ENCODE measurements around the gene PTAFR. TPM values are rescaled to one million over a fixed set of nuclear protein-coding genes. Genes with fewer than 3 reads are reported as not detected.

PTAFR gene
- total RNA-seq, 1 experiment from 2014 or later, result 2.6 TPM

DNA sequence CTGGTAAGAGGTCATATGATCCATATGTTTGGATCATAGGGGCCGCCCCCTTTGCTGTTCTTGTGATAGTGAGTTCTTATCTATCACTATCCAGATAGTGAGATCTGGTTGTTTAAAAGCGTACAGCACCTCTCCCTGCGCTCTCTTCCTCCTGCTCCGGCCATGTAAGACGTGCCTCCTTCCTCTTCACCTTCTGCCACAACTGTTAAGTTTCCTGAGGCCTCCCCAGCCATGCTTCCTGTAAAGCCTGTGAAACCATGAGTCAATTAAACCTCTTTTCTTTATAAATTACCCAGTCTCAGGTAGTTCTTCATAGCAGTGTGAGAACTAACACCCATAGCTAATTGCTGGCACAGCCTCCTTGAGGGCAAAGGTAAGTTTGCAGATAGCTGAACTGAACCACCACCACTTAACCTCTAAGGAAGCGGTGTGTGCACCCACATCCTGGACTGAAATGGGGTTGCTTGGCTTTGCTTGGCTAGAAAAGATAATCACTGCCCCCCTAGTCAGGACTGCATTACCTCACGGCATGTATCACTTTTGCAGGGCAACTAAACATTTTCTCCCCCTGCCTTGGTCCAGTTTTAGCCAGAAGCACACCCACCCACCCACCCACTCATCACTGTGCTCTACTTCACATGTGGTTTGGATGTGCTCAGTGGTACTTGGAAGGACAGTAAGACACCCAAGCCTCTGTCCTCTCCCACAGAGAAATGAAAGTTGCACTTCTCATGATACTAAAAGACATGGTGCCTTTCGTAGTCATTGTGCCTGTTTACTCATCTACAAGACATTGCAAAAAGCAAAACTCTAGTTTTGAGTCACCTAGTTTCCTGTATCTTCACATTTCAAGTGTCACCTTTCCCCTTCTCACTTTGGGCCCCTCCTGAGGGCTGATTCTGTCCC is 23.1 kb upstream of the PTAFR start:
- TF ChIP-seq ESRRA (CRISPR knock-in tag; IDR thresholded peaks at IDR 0.05; ENCODE audit: borderline replicate concordance) (no peak), ETV6 (CRISPR knock-in tag; IDR thresholded peaks at IDR 0.05) (no peak), TCF7 (CRISPR knock-in tag; IDR thresholded peaks at IDR 0.05; ENCODE audit: low read depth) (no peak), FOXK1 (CRISPR knock-in tag; IDR thresholded peaks at IDR 0.05) (no peak), PRRX2 (CRISPR knock-in tag; IDR thresholded peaks at IDR 0.05) (no peak), TP53 (CRISPR knock-in tag; IDR thresholded peaks at IDR 0.05) (no peak)
- TF ChIP-seq, protein P1, sequence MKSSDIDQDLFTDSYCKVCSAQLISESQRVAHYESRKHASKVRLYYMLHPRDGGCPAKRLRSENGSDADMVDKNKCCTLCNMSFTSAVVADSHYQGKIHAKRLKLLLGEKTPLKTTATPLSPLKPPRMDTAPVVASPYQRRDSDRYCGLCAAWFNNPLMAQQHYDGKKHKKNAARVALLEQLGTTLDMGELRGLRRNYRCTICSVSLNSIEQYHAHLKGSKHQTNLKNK (CRISPR knock-in tag; IDR thresholded peaks at IDR 0.05), result no peak
- TF ChIP-seq, protein P2, sequence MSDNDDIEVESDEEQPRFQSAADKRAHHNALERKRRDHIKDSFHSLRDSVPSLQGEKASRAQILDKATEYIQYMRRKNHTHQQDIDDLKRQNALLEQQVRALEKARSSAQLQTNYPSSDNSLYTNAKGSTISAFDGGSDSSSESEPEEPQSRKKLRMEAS (CRISPR knock-in tag; IDR thresholded peaks at IDR 0.05), result no peak
- TF ChIP-seq, protein P3, sequence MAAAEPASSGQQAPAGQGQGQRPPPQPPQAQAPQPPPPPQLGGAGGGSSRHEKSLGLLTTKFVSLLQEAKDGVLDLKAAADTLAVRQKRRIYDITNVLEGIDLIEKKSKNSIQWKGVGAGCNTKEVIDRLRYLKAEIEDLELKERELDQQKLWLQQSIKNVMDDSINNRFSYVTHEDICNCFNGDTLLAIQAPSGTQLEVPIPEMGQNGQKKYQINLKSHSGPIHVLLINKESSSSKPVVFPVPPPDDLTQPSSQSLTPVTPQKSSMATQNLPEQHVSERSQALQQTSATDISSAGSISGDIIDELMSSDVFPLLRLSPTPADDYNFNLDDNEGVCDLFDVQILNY (CRISPR knock-in tag; IDR thresholded peaks at IDR 0.05), result no peak
- TF ChIP-seq, protein P4, sequence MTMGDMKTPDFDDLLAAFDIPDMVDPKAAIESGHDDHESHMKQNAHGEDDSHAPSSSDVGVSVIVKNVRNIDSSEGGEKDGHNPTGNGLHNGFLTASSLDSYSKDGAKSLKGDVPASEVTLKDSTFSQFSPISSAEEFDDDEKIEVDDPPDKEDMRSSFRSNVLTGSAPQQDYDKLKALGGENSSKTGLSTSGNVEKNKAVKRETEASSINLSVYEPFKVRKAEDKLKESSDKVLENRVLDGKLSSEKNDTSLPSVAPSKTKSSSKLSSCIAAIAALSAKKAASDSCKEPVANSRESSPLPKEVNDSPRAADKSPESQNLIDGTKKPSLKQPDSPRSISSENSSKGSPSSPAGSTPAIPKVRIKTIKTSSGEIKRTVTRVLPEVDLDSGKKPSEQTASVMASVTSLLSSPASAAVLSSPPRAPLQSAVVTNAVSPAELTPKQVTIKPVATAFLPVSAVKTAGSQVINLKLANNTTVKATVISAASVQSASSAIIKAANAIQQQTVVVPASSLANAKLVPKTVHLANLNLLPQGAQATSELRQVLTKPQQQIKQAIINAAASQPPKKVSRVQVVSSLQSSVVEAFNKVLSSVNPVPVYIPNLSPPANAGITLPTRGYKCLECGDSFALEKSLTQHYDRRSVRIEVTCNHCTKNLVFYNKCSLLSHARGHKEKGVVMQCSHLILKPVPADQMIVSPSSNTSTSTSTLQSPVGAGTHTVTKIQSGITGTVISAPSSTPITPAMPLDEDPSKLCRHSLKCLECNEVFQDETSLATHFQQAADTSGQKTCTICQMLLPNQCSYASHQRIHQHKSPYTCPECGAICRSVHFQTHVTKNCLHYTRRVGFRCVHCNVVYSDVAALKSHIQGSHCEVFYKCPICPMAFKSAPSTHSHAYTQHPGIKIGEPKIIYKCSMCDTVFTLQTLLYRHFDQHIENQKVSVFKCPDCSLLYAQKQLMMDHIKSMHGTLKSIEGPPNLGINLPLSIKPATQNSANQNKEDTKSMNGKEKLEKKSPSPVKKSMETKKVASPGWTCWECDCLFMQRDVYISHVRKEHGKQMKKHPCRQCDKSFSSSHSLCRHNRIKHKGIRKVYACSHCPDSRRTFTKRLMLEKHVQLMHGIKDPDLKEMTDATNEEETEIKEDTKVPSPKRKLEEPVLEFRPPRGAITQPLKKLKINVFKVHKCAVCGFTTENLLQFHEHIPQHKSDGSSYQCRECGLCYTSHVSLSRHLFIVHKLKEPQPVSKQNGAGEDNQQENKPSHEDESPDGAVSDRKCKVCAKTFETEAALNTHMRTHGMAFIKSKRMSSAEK (CRISPR knock-in tag; IDR thresholded peaks at IDR 0.05; ENCODE audit: borderline replicate concordance), result no peak
- TF ChIP-seq, protein P5, sequence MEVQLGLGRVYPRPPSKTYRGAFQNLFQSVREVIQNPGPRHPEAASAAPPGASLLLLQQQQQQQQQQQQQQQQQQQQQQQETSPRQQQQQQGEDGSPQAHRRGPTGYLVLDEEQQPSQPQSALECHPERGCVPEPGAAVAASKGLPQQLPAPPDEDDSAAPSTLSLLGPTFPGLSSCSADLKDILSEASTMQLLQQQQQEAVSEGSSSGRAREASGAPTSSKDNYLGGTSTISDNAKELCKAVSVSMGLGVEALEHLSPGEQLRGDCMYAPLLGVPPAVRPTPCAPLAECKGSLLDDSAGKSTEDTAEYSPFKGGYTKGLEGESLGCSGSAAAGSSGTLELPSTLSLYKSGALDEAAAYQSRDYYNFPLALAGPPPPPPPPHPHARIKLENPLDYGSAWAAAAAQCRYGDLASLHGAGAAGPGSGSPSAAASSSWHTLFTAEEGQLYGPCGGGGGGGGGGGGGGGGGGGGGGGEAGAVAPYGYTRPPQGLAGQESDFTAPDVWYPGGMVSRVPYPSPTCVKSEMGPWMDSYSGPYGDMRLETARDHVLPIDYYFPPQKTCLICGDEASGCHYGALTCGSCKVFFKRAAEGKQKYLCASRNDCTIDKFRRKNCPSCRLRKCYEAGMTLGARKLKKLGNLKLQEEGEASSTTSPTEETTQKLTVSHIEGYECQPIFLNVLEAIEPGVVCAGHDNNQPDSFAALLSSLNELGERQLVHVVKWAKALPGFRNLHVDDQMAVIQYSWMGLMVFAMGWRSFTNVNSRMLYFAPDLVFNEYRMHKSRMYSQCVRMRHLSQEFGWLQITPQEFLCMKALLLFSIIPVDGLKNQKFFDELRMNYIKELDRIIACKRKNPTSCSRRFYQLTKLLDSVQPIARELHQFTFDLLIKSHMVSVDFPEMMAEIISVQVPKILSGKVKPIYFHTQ (CRISPR knock-in tag; IDR thresholded peaks at IDR 0.05), result no peak
- peaks cover 21% of the 10 kb centered on the region for H3K4me1 Mint-ChIP-seq
- peaks cover 39% of the 10 kb centered on the region for H3K36me3 Mint-ChIP-seq
- CTCF ChIA-PET, result no interaction called here
- no peaks in the 10 kb centered on the region for H3K9me3 Mint-ChIP-seq
- H3K4me3 Mint-ChIP-seq, result no peak overlapping the region
- no peak for DNase-seq (ENCODE audit: low spot score)
- POLR2A ChIA-PET, result no interaction called here
- H3K27me3 Mint-ChIP-seq (ENCODE audit: low read depth), result no peaks in the 10 kb centered on the region
- H3K27ac Mint-ChIP-seq, result no peak overlapping the region
- no peak for ATAC-seq

DNA sequence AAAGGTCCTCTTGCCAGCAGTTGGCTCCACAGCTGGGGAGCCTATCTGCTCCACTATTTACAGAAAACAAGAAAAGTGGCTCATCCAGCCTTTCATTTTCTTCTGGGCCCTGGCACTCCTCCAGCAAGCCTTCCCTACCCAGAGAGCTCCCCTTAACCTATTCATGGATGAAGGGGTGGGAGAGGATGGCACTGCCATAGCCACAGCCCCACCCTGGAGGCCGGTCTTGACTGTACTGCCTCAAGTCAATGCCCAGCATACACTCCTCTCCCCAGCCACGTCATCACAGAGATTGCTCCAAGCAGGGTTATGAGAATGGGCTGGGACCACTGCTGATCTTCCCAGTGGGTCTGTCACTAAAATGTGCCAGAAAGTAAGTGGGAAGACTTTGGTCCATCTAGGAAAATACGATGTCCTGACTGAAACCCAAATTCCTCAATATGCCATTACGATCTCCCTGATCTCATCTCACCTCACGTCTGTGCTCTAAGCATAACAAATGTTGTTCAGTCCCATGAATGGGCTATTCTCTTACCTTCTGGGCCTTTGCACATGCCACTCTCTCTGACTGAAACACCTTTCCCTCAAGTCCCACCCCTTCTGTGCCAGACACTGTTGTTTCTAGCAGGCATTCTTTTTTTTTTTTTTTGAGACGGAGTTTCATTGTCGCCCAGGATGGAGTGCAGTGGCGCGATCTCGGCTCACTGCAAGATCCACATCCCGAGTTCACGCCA is 21.4 kb upstream of the PTAFR start:
- H3K27ac Mint-ChIP-seq, result peak overlapping the region; percentile 68
- no peak overlapping the region for H3K4me3 Mint-ChIP-seq
- DNase-seq (ENCODE audit: low spot score) (no peak), ATAC-seq (no peak)
- no peaks in the 10 kb centered on the region for H3K9me3 Mint-ChIP-seq
- peaks cover 24% of the 10 kb centered on the region for H3K36me3 Mint-ChIP-seq
- peaks cover 32% of the 10 kb centered on the region for H3K4me1 Mint-ChIP-seq
- CTCF ChIA-PET, result interaction anchor here (1.2 to 2.8 kb wide), 3 partner anchors 21 to 106 kb away, joined by 3 to 25 read pairs (median 4); partner anchors contain the start of gene PTAFR
- no peaks in the 10 kb centered on the region for H3K27me3 Mint-ChIP-seq (ENCODE audit: low read depth)
- POLR2A ChIA-PET, result interaction anchor here (0.7 kb wide), 1 partner anchor 23 kb away, joined by 4 read pairs; no protein-coding TSS in a partner anchor
- TF ChIP-seq, protein P6, sequence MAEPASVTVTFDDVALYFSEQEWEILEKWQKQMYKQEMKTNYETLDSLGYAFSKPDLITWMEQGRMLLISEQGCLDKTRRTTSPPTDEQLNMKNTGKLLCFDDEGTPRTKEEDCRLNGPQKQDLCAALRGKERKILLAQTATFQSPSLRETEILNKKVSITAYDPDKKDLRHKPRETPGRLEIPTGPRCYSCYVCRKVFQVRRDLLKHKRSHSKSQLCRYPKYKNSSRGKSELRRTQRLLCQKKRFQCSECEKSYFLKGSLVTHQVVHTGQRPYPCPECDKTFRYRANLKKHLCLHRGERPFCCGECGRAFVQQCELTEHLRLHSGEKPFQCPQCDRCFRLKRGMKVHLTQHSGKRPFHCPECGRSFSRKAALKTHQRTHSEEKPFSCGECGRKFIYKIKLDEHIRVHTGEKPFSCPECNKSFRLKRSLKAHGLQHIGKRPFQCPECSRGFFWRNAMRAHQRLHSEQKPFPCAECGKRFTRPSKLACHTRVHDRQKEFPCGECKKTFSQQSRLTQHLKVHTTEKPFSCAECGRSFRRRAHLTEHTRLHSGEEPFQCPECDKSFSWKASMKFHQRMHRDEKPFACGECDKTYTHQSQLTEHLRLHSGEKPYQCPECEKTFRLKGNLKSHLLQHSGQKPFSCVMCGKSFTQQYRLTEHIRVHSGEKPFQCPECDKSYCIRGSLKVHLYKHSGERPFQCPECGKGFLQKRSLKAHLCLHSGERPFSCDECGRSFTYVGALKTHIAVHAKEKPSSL (CRISPR knock-in tag; conservative IDR thresholded peaks at IDR 0.05), result no peak
- no peak for TF ChIP-seq TEAD1 (CRISPR knock-in tag; IDR thresholded peaks at IDR 0.05)
- no peak for TF ChIP-seq NR2C2 (CRISPR knock-in tag; IDR thresholded peaks at IDR 0.05)
- TF ChIP-seq FOXK1 (CRISPR knock-in tag; IDR thresholded peaks at IDR 0.05), result no peak
- TF ChIP-seq, protein P3 (CRISPR knock-in tag; IDR thresholded peaks at IDR 0.05), result no peak
- TF ChIP-seq, protein P7, sequence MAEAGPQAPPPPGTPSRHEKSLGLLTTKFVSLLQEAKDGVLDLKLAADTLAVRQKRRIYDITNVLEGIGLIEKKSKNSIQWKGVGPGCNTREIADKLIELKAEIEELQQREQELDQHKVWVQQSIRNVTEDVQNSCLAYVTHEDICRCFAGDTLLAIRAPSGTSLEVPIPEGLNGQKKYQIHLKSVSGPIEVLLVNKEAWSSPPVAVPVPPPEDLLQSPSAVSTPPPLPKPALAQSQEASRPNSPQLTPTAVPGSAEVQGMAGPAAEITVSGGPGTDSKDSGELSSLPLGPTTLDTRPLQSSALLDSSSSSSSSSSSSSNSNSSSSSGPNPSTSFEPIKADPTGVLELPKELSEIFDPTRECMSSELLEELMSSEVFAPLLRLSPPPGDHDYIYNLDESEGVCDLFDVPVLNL (CRISPR knock-in tag; IDR thresholded peaks at IDR 0.05; ENCODE audit: borderline replicate concordance, low read depth), result no peak
- no peak for TF ChIP-seq TP53 (CRISPR knock-in tag; IDR thresholded peaks at IDR 0.05)
- no peak for TF ChIP-seq FOXP1 (CRISPR knock-in tag; IDR thresholded peaks at IDR 0.05; ENCODE audit: borderline replicate concordance)

Data from WTC11 (cell line).